ENCODE results near the gene NSRP1. TPM values are rescaled to one million over a fixed set of nuclear protein-coding genes. Genes with fewer than 3 reads are reported as not detected.
A peak's percentile ranks its signal among the peaks of the same experiment; 100 is the strongest.

Gene NSRP1
- total RNA-seq, 1 experiment from 2014 or later, result 34.3 TPM

GRCh38 chr17:30224419-30224960, 107.9 kb downstream of the NSRP1 start:
- Histone ChIP-seq H3K27ac (peak overlapping the region; percentile 74), H3K9me3 (ENCODE audit: insufficient read depth, low read depth) (no peaks in the 10 kb centered on the region), H2AFZ (peak overlapping the region; percentile 36), H3K4me2 (peak overlapping the region; percentile 51), H3K79me2 (ENCODE audit: low read depth) (no peaks in the 10 kb centered on the region), H3K4me3 (no peak overlapping the region), H3K4me1 (replicated peaks; ENCODE audit: insufficient read depth) (peaks cover 40% of the 10 kb centered on the region), H3K36me3 (ENCODE audit: low read depth) (no peaks in the 10 kb centered on the region), H3K9me2 (ENCODE audit: insufficient read depth) (no peaks in the 10 kb centered on the region), H4K20me1 (ENCODE audit: insufficient read depth) (no peaks in the 10 kb centered on the region), H3F3A (ENCODE audit: insufficient read depth, low read depth) (peaks cover 36% of the 10 kb centered on the region), H3K27me3 (ENCODE audit: insufficient read depth, low read depth) (no peaks in the 10 kb centered on the region)
- intact Hi-C loops (cut with micrococcal nuclease; ENCODE audit: unreplicated experiment), result no loop called here
- BruUV-seq (replicated peaks), result no TSS peak
- ChIA-PET POLR2A (ENCODE audit: unreplicated experiment) (no interaction called here), CTCF (no interaction called here)
- TF ChIP-seq EZH2 (IDR thresholded peaks at IDR 0.05; ENCODE audit: low read depth) (no peak), CTCF (conservative IDR thresholded peaks at IDR 0.05) (no peak)
- DNase-seq, result peak in 1 of 2 experiments; percentile 80

DNA sequence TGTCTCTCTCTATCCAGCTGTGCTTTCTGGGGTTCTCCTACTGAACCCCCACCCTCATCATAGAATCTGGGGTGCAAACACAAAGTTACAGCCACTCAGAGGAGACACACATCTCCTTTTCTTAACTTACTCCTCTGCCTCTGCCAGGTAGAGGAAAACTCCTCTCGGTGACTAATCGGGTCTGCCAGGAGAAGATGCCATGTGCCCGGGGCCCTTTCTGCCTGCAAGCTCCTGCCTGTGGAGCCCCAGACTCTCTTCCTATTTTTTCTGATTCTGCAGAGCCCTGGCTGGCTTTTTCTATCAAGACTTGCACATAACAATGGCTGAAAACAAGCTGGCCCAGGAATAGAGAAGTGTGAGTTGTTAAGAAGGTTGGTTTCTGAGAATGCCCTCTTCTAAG, 108.5 kb downstream of the NSRP1 start:
- H3F3A ChIP-seq (ENCODE audit: insufficient read depth, low read depth), result peaks cover 36% of the 10 kb centered on the region
- H2AFZ ChIP-seq, result peak overlapping the region; percentile 36; the same call in 1 of the 2 replicates
- no TSS peak for BruUV-seq (replicated peaks)
- H3K4me2 ChIP-seq, result peak overlapping the region; percentile 51
- no peaks in the 10 kb centered on the region for H3K9me2 ChIP-seq (ENCODE audit: insufficient read depth)
- intact Hi-C loops (cut with micrococcal nuclease; ENCODE audit: unreplicated experiment), result no loop called here
- no peaks in the 10 kb centered on the region for H3K36me3 ChIP-seq (ENCODE audit: low read depth)
- H3K79me2 ChIP-seq (ENCODE audit: low read depth), result no peaks in the 10 kb centered on the region
- ChIA-PET CTCF (no interaction called here), POLR2A (ENCODE audit: unreplicated experiment) (interaction anchor here (0.7 kb wide), 1 partner anchor 769 kb away, joined by 3 read pairs; no protein-coding TSS in a partner anchor)
- TF ChIP-seq CTCF (conservative IDR thresholded peaks at IDR 0.05), result no peak
- no peak for TF ChIP-seq EZH2 (IDR thresholded peaks at IDR 0.05; ENCODE audit: low read depth)
- H3K27me3 ChIP-seq (ENCODE audit: insufficient read depth, low read depth), result no peaks in the 10 kb centered on the region
- no peaks in the 10 kb centered on the region for H4K20me1 ChIP-seq (ENCODE audit: insufficient read depth)
- no peak overlapping the region for H3K4me3 ChIP-seq
- peak in 1 of 2 experiments; percentile 77 for DNase-seq
- peak overlapping the region; percentile 74 for H3K27ac ChIP-seq
- H3K4me1 ChIP-seq (replicated peaks; ENCODE audit: insufficient read depth), result peaks cover 40% of the 10 kb centered on the region
- H3K9me3 ChIP-seq (ENCODE audit: insufficient read depth, low read depth), result no peaks in the 10 kb centered on the region

DNA sequence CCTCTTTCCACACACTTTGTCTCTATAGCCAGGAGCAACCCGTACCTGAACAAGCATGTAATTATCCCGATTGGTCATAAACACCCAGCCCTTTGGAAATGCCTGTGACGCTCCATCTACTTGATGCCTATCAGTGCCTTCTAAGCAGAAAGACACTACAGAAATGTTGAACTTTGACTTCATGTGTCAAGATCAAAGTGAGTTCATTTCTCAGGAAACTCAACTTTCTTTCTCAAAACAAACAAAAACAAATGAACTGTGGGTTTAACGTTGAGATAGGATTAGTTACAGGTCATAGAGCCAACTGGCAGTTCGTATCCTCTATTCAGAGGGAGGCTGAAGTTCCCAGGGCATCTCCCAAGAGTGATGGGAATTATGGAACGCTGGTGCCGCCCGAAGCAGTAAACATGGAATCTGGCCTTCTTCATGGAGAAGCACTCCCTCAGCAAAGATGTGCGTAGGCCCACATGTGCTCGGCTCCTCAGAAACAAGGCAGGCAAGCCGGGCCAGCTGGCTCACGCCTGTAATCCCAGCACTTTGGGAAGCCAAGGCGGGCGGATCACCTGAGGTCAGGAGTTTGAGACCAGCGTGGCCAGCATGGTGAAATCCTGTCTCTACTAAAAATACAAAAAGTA, 109.4 kb downstream of the NSRP1 start:
- Histone ChIP-seq H3K27ac (peak overlapping the region; percentile 74), H3K27me3 (ENCODE audit: insufficient read depth, low read depth) (no peaks in the 10 kb centered on the region), H3K9me2 (ENCODE audit: insufficient read depth) (no peaks in the 10 kb centered on the region), H3K79me2 (ENCODE audit: low read depth) (no peaks in the 10 kb centered on the region), H3F3A (ENCODE audit: insufficient read depth, low read depth) (peaks cover 36% of the 10 kb centered on the region), H4K20me1 (ENCODE audit: insufficient read depth) (no peaks in the 10 kb centered on the region), H3K9me3 (ENCODE audit: insufficient read depth, low read depth) (no peaks in the 10 kb centered on the region), H3K36me3 (ENCODE audit: low read depth) (no peaks in the 10 kb centered on the region), H3K4me1 (replicated peaks; ENCODE audit: insufficient read depth) (peaks cover 40% of the 10 kb centered on the region), H2AFZ (no peak overlapping the region), H3K4me2 (peak overlapping the region; percentile 51), H3K4me3 (no peak overlapping the region)
- TF ChIP-seq EZH2 (IDR thresholded peaks at IDR 0.05; ENCODE audit: low read depth) (no peak), CTCF (conservative IDR thresholded peaks at IDR 0.05) (no peak)
- peak in 1 of 2 experiments; percentile 96 for DNase-seq
- ChIA-PET CTCF (no interaction called here), POLR2A (ENCODE audit: unreplicated experiment) (no interaction called here)
- no TSS peak for BruUV-seq (replicated peaks)
- intact Hi-C loops (cut with micrococcal nuclease; ENCODE audit: unreplicated experiment), result no loop called here
